Measurements from ENCODE around the gene VSTM4. TPM values are rescaled to one million over a fixed set of nuclear protein-coding genes. Genes with fewer than 3 reads are reported as not detected.

VSTM4 gene
- polyA plus RNA-seq, 3 donors: 14.0 to 14.3 (median 14.2) TPM

DNA sequence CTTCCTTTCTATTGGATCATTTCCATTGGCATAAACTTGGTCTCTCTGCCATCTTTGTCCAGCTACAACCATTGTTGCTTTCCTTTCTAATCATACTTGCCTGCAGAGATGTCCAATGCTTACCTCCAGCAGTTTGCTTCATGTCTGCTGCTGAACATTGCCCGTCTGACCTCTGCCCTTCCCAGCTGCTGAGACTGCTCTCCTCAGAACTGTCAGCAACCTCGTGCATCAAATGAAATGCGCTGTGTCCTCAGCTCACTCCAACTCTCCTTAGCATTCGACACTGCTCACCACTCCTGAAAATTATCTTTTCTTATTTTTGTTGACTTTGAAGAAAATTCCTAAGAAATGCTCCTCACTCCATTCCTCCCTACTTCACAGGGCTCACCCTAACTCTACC, 13.5 kb upstream of the VSTM4 start:
- no peak for DNase-seq (ENCODE audit: extremely low read depth in 1 of 11, low read depth in 9 of 11, low spot score in 4 of 11)

- DNase-seq (ENCODE audit: extremely low read depth in 1 of 11, low read depth in 9 of 11, low spot score in 4 of 11): no peak
These were observed 8.9 kb upstream of the VSTM4 start for GRCh38 chr10:49123981-49124950.

GRCh38 chr10:49120911-49121310, 5.6 kb upstream of the VSTM4 start:
- no peak for DNase-seq (ENCODE audit: extremely low read depth in 1 of 11, low read depth in 9 of 11, low spot score in 4 of 11)

DNA sequence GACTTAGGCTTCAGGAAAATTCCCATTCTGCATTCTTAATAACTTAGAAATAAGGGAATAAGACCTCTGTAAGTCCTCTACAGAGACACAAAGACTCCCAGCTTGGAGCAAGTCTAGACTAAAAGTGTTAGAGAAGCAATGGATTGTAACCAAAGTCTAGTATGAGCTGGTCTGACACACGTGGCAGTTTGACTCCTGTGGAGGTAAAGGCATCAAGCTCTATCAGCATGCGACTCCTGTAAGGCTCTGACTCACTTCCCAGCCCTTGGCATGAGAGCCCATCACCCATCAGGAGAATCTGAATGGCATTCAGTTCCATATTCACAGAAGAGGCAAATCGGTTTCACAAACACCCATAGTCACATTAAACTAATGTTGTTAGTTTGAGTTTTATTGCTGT, 4.4 kb upstream of the VSTM4 start:
- no peak for DNase-seq (ENCODE audit: extremely low read depth in 1 of 11, low read depth in 9 of 11, low spot score in 4 of 11)

- DNase-seq (ENCODE audit: extremely low read depth in 1 of 11, low read depth in 9 of 11, low spot score in 4 of 11): no peak
These were observed 3.2 kb upstream of the VSTM4 start for GRCh38 chr10:49118430-49119074.

DNA sequence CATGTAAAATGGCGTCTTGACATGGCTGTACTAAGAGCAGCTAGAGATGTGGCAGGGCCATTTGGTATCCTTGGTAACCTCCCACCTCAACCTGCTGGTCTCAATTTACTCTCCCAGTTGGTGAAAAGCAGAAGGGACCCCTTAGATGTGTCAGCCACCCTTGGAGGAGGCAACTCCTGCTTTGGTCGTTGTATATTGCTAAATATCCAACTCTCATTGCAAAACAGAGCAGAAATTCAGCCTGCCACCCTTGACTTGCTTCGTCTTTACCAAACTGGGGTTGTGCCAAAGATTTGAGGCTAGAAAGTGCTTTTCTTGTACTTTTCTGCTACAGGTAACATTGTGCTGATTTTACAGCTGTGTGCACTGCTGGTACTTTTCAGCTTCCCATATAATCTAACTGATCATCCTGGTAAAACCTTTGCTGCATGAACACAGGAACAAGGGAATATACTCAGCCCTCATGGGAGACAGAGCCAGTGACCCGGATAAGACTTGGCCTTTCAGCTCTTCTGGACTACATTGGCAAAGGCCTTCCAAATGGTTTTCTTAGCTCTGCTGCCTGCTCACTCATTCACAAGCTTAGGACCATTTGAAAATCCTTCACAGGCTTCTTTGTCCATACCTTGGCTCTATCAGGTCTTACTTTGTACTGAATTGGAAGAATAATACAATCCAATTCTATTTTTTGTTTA, 2.2 kb upstream of the VSTM4 start:
- DNase-seq (ENCODE audit: extremely low read depth in 1 of 11, low read depth in 9 of 11, low spot score in 4 of 11): no peak

GRCh38 chr10:49116509-49117375, 1.4 kb upstream of the VSTM4 start:
- DNase-seq (ENCODE audit: extremely low read depth in 1 of 11, low read depth in 9 of 11, low spot score in 4 of 11): no peak

GRCh38 chr10:49115796-49116508, 630 bp upstream of the VSTM4 start:
- no peak for DNase-seq (ENCODE audit: extremely low read depth in 1 of 11, low read depth in 9 of 11, low spot score in 4 of 11)

- DNase-seq (ENCODE audit: extremely low read depth in 1 of 11, low read depth in 9 of 11, low spot score in 4 of 11): no peak
These were observed 656 bp downstream of the VSTM4 start for GRCh38 chr10:49114718-49115014.

DNA sequence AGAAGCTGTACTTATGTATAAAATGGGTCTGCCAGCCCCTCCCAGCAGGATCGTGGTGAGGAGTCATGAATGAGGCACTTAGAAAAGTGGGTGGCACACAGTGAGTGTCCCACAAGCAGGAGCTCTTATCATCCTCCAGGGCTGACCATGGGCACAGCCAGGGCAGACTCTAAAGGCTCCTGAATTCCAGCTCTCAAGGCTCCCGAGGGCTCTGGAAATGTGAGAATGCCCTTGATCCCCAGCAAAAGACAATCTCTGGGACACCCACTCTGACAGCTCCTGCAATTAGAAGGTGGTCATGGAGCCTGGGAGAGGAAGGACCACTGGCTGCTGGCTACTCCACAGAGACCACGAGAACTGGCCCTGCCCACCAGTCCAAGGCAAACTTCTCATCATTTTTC, 1.6 kb downstream of the VSTM4 start:
- no peak for DNase-seq (ENCODE audit: extremely low read depth in 1 of 11, low read depth in 9 of 11, low spot score in 4 of 11)

- DNase-seq (ENCODE audit: extremely low read depth in 1 of 11, low read depth in 9 of 11, low spot score in 4 of 11): no peak
These were observed 2.5 kb downstream of the VSTM4 start for GRCh38 chr10:49112851-49113250.

DNA sequence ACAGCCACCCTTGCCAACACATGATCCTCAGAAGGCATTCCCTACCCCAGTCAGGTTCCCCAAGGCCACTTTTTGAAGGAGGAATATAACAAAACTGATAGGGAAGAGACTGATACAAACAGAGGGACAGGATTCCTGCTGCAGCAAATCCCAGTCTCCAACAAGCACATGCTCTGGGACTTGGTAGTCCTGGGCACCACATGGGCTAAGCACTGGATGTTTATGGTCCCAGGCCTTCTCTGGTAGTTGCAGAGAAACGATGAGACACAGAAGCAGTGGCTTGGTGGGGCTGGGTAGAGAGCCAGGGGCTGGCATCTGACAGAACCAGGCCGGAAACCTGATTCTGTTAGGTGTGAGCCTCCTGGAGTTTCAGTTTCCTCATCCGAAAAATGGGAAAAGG, 3.2 kb downstream of the VSTM4 start:
- no peak for DNase-seq (ENCODE audit: extremely low read depth in 1 of 11, low read depth in 9 of 11, low spot score in 4 of 11)

- DNase-seq (ENCODE audit: extremely low read depth in 1 of 11, low read depth in 9 of 11, low spot score in 4 of 11): no peak
These were observed 4.0 kb downstream of the VSTM4 start for GRCh38 chr10:49111320-49111698.

- DNase-seq (ENCODE audit: extremely low read depth in 1 of 11, low read depth in 9 of 11, low spot score in 4 of 11): no peak
These were observed 4.5 kb downstream of the VSTM4 start for GRCh38 chr10:49110684-49111319.

GRCh38 chr10:49109669-49110340, 5.5 kb downstream of the VSTM4 start:
- DNase-seq (ENCODE audit: extremely low read depth in 1 of 11, low read depth in 9 of 11, low spot score in 4 of 11): peak in 10 of 11 donors; percentile 27 to 78 (median 64)

GRCh38 chr10:49108656-49109055, 6.7 kb downstream of the VSTM4 start:
- no peak for DNase-seq (ENCODE audit: extremely low read depth in 1 of 11, low read depth in 9 of 11, low spot score in 4 of 11)

GRCh38 chr10:49107887-49108267, 7.4 kb downstream of the VSTM4 start:
- no peak for DNase-seq (ENCODE audit: extremely low read depth in 1 of 11, low read depth in 9 of 11, low spot score in 4 of 11)

Data from renal cortex interstitium (tissue), 11 donors.